ENCODE results near the gene OTULINL.

Gene OTULINL

GRCh38 chr5:14611737-14612136 is 30.1 kb downstream of the OTULINL start:
- no peak for DNase-seq (ENCODE audit: insufficient read length)
- TF ChIP-seq TAF1 (IDR thresholded peaks at IDR 0.05; ENCODE audit: borderline replicate concordance, low read depth, low read length) (no peak), POLR2AphosphoS5 (IDR thresholded peaks at IDR 0.05; ENCODE audit: low read depth, low read length) (no peak), POLR2A (IDR thresholded peaks at IDR 0.05; ENCODE audit: low read depth, low read length) (no peak)
- FAIRE-seq, result no peak

GRCh38 chr5:14614490-14614889 is 32.9 kb downstream of the OTULINL start:
- no peak for TF ChIP-seq POLR2A (IDR thresholded peaks at IDR 0.05; ENCODE audit: low read depth, low read length)
- DNase-seq (ENCODE audit: insufficient read length) (no peak), FAIRE-seq (no peak)

GRCh38 chr5:14615365-14615764 is 33.8 kb downstream of the OTULINL start:
- no peak for FAIRE-seq

GRCh38 chr5:14617441-14617840 is 35.8 kb downstream of the OTULINL start:
- no peak for DNase-seq (ENCODE audit: insufficient read length)
- no peak for TF ChIP-seq TAF1 (IDR thresholded peaks at IDR 0.05; ENCODE audit: borderline replicate concordance, low read depth, low read length)
- no peak for TF ChIP-seq POLR2AphosphoS5 (IDR thresholded peaks at IDR 0.05; ENCODE audit: low read depth, low read length)
- TF ChIP-seq POLR2A (IDR thresholded peaks at IDR 0.05; ENCODE audit: low read depth, low read length), result no peak
- no peak for FAIRE-seq

More at GRCh38 chr5:14615365-14615764, 33.8 kb downstream of the OTULINL start:
- DNase-seq (ENCODE audit: insufficient read length), result no peak
- no peak for TF ChIP-seq POLR2A (IDR thresholded peaks at IDR 0.05; ENCODE audit: low read depth, low read length)

GRCh38 chr5:14627270-14627669 is 45.7 kb downstream of the OTULINL start:
- TF ChIP-seq POLR2A (IDR thresholded peaks at IDR 0.05; ENCODE audit: low read depth, low read length) (no peak), POLR2AphosphoS5 (IDR thresholded peaks at IDR 0.05; ENCODE audit: low read depth, low read length) (no peak), TAF1 (IDR thresholded peaks at IDR 0.05; ENCODE audit: borderline replicate concordance, low read depth, low read length) (no peak)
- DNase-seq (ENCODE audit: insufficient read length), result no peak
- FAIRE-seq, result no peak

- FAIRE-seq, result no peak
- DNase-seq (ENCODE audit: insufficient read length), result no peak
- TF ChIP-seq POLR2A (IDR thresholded peaks at IDR 0.05; ENCODE audit: low read depth, low read length) (no peak), POLR2AphosphoS5 (IDR thresholded peaks at IDR 0.05; ENCODE audit: low read depth, low read length) (no peak), TAF1 (IDR thresholded peaks at IDR 0.05; ENCODE audit: borderline replicate concordance, low read depth, low read length) (no peak)
Observed at GRCh38 chr5:14628346-14628745, 46.8 kb downstream of the OTULINL start.

- no peak for TF ChIP-seq TAF1 (IDR thresholded peaks at IDR 0.05; ENCODE audit: borderline replicate concordance, low read depth, low read length)
- no peak for TF ChIP-seq POLR2A (IDR thresholded peaks at IDR 0.05; ENCODE audit: low read depth, low read length)
- TF ChIP-seq POLR2AphosphoS5 (IDR thresholded peaks at IDR 0.05; ENCODE audit: low read depth, low read length), result no peak
- FAIRE-seq (no peak), DNase-seq (ENCODE audit: insufficient read length) (no peak)
Observed at GRCh38 chr5:14630671-14631070, 49.1 kb downstream of the OTULINL start.

GRCh38 chr5:14635656-14636055 is 54.1 kb downstream of the OTULINL start:
- FAIRE-seq, result no peak
- TF ChIP-seq TAF1 (IDR thresholded peaks at IDR 0.05; ENCODE audit: borderline replicate concordance, low read depth, low read length) (no peak), POLR2A (IDR thresholded peaks at IDR 0.05; ENCODE audit: low read depth, low read length) (no peak), POLR2AphosphoS5 (IDR thresholded peaks at IDR 0.05; ENCODE audit: low read depth, low read length) (no peak)

GRCh38 chr5:14640765-14641164 is 59.2 kb downstream of the OTULINL start:
- FAIRE-seq, result no peak
- TF ChIP-seq POLR2A (IDR thresholded peaks at IDR 0.05; ENCODE audit: low read depth, low read length) (no peak), POLR2AphosphoS5 (IDR thresholded peaks at IDR 0.05; ENCODE audit: low read depth, low read length) (no peak), TAF1 (IDR thresholded peaks at IDR 0.05; ENCODE audit: borderline replicate concordance, low read depth, low read length) (no peak)
- no peak for DNase-seq (ENCODE audit: insufficient read length)

More at GRCh38 chr5:14635656-14636055, 54.1 kb downstream of the OTULINL start:
- no peak for DNase-seq (ENCODE audit: insufficient read length)

GRCh38 chr5:14644623-14645237 is 63.1 kb downstream of the OTULINL start:
- FAIRE-seq (no peak), DNase-seq (ENCODE audit: insufficient read length) (no peak)
- no peak for TF ChIP-seq TAF1 (IDR thresholded peaks at IDR 0.05; ENCODE audit: borderline replicate concordance, low read depth, low read length)
- no peak for TF ChIP-seq POLR2AphosphoS5 (IDR thresholded peaks at IDR 0.05; ENCODE audit: low read depth, low read length)
- no peak for TF ChIP-seq POLR2A (IDR thresholded peaks at IDR 0.05; ENCODE audit: low read depth, low read length)

GRCh38 chr5:14650052-14650451 is 68.5 kb downstream of the OTULINL start:
- TF ChIP-seq POLR2AphosphoS5 (IDR thresholded peaks at IDR 0.05; ENCODE audit: low read depth, low read length), result no peak
- no peak for TF ChIP-seq TAF1 (IDR thresholded peaks at IDR 0.05; ENCODE audit: borderline replicate concordance, low read depth, low read length)
- TF ChIP-seq POLR2A (IDR thresholded peaks at IDR 0.05; ENCODE audit: low read depth, low read length), result no peak
- DNase-seq (ENCODE audit: insufficient read length) (no peak), FAIRE-seq (no peak)

GRCh38 chr5:14655146-14655741 is 73.7 kb downstream of the OTULINL start:
- DNase-seq (ENCODE audit: insufficient read length), result no peak
- TF ChIP-seq POLR2A (IDR thresholded peaks at IDR 0.05; ENCODE audit: low read depth, low read length) (no peak), TAF1 (IDR thresholded peaks at IDR 0.05; ENCODE audit: borderline replicate concordance, low read depth, low read length) (no peak)

More at GRCh38 chr5:14655146-14655741, 73.7 kb downstream of the OTULINL start:
- no peak for FAIRE-seq

Data from GM12892 (cell line).